ENCODE measurements around the gene LYZL6. TPM values are rescaled to one million over a fixed set of nuclear protein-coding genes. Genes with fewer than 3 reads are reported as not detected.

Gene LYZL6
- total and polyA plus RNA-seq, 2 experiments from 2014 or later, result not detected

DNA sequence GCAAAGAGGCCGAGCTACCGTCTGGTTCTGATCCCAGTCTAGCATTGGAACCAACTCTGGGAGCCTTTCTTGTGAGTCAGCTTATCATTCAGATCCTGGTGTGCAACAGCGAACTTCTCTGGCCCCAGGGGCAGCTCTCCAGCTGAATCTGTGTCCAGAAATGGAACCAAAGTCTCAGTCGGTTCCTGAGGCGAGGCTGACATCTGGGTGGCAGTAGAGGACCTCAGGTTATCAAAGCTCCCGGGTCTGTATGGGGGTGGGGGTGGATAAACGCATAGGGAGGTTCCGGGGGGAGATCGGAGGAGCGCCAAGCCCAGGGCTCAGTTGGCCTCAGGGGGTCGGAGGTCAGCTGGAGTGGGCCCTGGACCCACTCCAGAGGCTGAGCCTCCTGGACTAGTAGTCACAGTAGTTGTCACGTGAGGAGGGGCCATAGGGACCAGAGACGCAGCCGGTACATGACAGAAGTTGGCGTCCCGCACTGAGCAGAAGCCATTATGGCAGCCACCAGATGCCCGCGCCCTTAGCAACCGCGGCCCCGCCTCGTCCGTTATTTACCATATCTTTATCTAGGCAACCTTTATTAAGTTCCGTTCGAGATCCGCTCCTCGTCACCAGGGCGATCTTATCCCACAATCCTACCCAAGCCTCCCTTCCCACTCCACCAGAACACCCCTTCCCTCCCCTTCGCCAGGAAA lies 25.8 kb downstream of the LYZL6 start:
- Histone ChIP-seq H3K9me3 (ENCODE audit: low read depth) (no peaks in the 10 kb centered on the region), H3K9me2 (replicated peaks; ENCODE audit: insufficient read depth) (no peaks in the 10 kb centered on the region), H3K27me3 (no peaks in the 10 kb centered on the region), H3K27ac (no peak overlapping the region), H3K79me2 (no peaks in the 10 kb centered on the region), H3K4me3 (no peak overlapping the region), H2AFZ (no peak overlapping the region), H3K4me1 (ENCODE audit: insufficient read depth) (no peaks in the 10 kb centered on the region), H3K36me3 (replicated peaks; ENCODE audit: insufficient read depth, low read depth) (no peaks in the 10 kb centered on the region), H4K20me1 (ENCODE audit: insufficient read depth, poor library complexity, severe bottlenecking) (no peaks in the 10 kb centered on the region), H3K4me2 (no peak overlapping the region)
- no peak for DNase-seq (ENCODE audit: low spot score)
- 96% methylated on average over 28 of the region's 29 CpGs for WGBS (ENCODE audit: low lambda C conversion rate, missing lambda C conversion rate)
- TF ChIP-seq EZH2phosphoT487 (IDR thresholded peaks at IDR 0.05; ENCODE audit: low read depth, severe bottlenecking, unreplicated experiment), result no peak
- TF ChIP-seq EZH2 (IDR thresholded peaks at IDR 0.05; ENCODE audit: borderline replicate concordance), result no peak
- TF ChIP-seq, protein P1, sequence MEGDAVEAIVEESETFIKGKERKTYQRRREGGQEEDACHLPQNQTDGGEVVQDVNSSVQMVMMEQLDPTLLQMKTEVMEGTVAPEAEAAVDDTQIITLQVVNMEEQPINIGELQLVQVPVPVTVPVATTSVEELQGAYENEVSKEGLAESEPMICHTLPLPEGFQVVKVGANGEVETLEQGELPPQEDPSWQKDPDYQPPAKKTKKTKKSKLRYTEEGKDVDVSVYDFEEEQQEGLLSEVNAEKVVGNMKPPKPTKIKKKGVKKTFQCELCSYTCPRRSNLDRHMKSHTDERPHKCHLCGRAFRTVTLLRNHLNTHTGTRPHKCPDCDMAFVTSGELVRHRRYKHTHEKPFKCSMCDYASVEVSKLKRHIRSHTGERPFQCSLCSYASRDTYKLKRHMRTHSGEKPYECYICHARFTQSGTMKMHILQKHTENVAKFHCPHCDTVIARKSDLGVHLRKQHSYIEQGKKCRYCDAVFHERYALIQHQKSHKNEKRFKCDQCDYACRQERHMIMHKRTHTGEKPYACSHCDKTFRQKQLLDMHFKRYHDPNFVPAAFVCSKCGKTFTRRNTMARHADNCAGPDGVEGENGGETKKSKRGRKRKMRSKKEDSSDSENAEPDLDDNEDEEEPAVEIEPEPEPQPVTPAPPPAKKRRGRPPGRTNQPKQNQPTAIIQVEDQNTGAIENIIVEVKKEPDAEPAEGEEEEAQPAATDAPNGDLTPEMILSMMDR (IDR thresholded peaks at IDR 0.05; ENCODE audit: poor library complexity), result no peak

DNA sequence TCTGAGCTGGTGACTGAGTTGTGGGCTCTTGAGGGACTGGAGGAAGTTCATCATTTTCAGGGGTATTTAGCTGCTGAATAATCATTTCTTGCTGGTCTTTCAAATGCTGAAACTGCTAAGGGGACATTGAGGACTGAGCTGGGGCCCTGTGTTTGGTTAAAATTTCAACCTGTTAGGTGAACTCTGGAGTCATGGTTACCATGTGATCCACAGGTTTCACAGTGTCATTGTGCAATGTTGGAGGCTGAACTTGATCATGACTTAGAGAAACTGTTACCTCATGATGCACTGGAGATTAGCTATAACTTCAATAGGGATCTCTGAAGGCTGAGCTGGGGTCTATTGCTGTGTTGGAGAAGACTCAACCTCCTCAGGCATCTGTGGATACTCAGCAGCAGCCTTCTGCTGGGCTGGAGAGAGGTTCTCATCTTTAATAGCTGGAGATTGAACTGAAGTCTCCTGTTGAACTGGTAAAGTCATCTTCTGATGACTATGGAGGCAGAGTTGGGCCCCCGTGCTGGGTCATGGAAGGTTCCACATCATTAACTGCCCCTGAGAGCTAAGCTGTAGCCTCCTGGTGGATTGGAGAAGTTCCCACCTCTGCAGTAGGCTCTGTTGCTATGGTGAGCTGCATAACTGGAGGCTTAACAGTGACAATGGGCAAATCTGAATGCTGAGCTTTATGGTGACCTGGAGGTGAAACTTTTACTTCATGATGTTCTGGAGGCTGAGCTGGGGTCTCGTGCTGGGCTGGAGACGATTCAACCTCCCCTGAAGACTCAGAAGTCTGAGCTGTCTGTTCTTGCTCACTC lies 28.2 kb downstream of the LYZL6 start:
- peak; percentile 32 for DNase-seq (ENCODE audit: low spot score)
- Histone ChIP-seq H3K9me3 (ENCODE audit: low read depth) (no peaks in the 10 kb centered on the region), H3K4me1 (ENCODE audit: insufficient read depth) (no peaks in the 10 kb centered on the region), H3K4me3 (no peak overlapping the region), H2AFZ (no peak overlapping the region), H3K36me3 (replicated peaks; ENCODE audit: insufficient read depth, low read depth) (no peaks in the 10 kb centered on the region), H3K9me2 (replicated peaks; ENCODE audit: insufficient read depth) (no peaks in the 10 kb centered on the region), H3K27me3 (no peaks in the 10 kb centered on the region), H3K79me2 (no peaks in the 10 kb centered on the region), H3K4me2 (no peak overlapping the region), H4K20me1 (ENCODE audit: insufficient read depth, poor library complexity, severe bottlenecking) (no peaks in the 10 kb centered on the region), H3K27ac (peak overlapping the region; percentile 28)
- 73% methylated on average over 3 of the region's 3 CpGs for WGBS (ENCODE audit: low lambda C conversion rate, missing lambda C conversion rate)
- TF ChIP-seq EZH2 (IDR thresholded peaks at IDR 0.05; ENCODE audit: borderline replicate concordance), result no peak
- TF ChIP-seq, protein P1 (IDR thresholded peaks at IDR 0.05; ENCODE audit: poor library complexity), result no peak
- no peak for TF ChIP-seq EZH2phosphoT487 (IDR thresholded peaks at IDR 0.05; ENCODE audit: low read depth, severe bottlenecking, unreplicated experiment)

DNA sequence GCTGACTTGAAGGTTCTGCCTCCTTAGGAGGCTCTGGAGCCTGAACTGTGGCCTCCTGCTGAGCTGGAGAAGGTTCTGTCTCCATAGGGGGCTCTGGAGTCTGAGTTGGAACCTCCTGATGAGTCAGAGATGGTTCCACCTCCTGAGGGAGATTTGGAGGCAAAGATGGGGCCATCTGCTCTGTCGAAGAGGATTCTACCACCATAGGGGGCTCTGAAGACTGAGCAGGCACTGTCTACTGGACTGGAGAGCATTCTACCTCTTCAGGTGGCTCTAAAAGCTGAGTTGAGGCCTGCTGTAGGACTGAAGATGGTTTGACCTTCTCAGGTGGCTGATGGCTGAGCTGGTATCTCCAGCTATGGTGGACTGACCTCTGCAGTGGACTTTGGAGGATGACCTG lies 29.2 kb downstream of the LYZL6 start:
- no peak for DNase-seq (ENCODE audit: low spot score)
- Histone ChIP-seq H3K4me3 (no peak overlapping the region), H3K4me2 (no peak overlapping the region), H3K9me3 (ENCODE audit: low read depth) (no peaks in the 10 kb centered on the region), H4K20me1 (ENCODE audit: insufficient read depth, poor library complexity, severe bottlenecking) (no peaks in the 10 kb centered on the region), H2AFZ (no peak overlapping the region), H3K9me2 (replicated peaks; ENCODE audit: insufficient read depth) (no peaks in the 10 kb centered on the region), H3K27me3 (no peaks in the 10 kb centered on the region), H3K36me3 (replicated peaks; ENCODE audit: insufficient read depth, low read depth) (no peaks in the 10 kb centered on the region), H3K4me1 (ENCODE audit: insufficient read depth) (no peaks in the 10 kb centered on the region), H3K79me2 (no peaks in the 10 kb centered on the region), H3K27ac (peak overlapping the region; percentile 28)
- 100% methylated on average over 1 of the region's 1 CpG for WGBS (ENCODE audit: low lambda C conversion rate, missing lambda C conversion rate)
- TF ChIP-seq EZH2 (IDR thresholded peaks at IDR 0.05; ENCODE audit: borderline replicate concordance) (no peak), EZH2phosphoT487 (IDR thresholded peaks at IDR 0.05; ENCODE audit: low read depth, severe bottlenecking, unreplicated experiment) (no peak)
- TF ChIP-seq, protein P1 (IDR thresholded peaks at IDR 0.05; ENCODE audit: poor library complexity), result no peak

Measured in hepatocyte (in vitro differentiated cells).